HG02763 (cell line): ENCODE results near the gene PLK5.

Experiments
- ATAC-seq: cut with Tn5 transposase; IDR thresholded peaks from one replicate; pipeline ENCODE4 v1.9.1; 2021; ENCODE audit warnings: mild to moderate bottlenecking, moderate library complexity; ENCODE audit not compliant: unreplicated experiment

PLK5 gene

DNA sequence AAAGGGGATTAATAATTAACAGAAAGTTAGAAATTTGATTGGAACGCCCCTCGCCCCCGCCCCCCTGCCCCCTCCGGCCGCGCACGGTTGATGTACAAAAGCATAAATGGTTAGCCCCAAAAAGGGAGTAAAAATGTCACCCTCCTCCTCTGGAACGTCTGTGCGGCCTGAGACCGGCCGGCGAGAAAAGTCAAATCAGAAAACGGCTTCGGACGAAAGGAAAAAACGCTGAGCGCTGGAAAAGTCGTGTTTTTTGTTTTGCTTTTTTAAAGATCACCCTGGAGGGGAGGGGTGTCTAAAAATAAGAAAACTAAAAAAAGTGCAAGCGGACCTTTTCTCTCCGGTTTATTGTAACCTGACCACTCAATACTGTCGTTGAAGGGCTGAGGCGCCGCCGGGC is 31.1 kb downstream of the PLK5 start:
- no peak for ATAC-seq

DNA sequence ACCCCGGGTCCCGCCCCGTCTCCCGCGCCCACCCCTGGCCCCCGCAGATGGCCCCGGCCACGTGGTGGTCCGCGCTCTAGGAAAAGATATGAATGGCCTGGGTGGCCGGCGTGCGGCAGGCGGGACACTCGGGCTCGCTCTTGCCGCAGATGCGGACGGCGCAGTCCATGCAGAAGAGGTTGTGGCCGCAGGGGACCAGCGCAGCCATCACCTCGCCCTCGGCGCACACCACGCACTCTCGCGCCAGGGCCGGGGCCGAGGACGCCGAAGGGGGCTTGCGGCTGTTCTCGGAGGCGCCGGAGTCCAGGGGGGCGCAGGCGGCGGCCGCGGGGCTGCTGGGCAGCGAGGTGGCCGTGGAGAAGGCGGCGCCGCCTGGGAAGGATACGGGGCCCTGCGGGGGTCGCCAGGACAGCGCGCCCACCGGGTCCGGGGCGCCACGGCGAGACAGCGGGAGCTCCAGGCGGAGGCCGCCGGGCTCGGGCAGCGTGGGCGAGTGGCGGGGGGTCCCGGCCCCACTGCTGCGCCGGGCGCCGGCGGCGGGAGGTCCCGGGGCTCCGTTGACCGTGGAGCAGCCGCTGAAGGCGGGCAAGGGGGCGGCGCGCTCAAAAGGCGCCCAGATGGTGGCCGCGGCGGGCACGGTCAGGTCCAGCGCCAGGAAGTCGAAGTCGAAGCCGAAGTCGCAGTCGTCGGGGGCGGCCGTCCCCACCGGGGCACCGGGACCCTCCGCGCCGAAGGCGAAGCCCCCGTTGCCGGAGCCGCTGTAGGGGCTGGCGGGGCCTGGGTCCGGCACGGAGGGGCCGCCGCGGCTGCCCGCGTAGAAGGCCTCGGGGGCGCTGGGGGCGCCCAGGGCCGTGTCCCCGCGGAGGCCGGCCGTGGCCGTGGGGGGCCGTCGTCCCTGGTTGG is 31.9 kb downstream of the PLK5 start:
- no peak for ATAC-seq

GRCh38 chr19:1556390-1557070 is 32.7 kb downstream of the PLK5 start:
- ATAC-seq = no peak

GRCh38 chr19:1558552-1558951 is 34.7 kb downstream of the PLK5 start:
- ATAC-seq = no peak

DNA sequence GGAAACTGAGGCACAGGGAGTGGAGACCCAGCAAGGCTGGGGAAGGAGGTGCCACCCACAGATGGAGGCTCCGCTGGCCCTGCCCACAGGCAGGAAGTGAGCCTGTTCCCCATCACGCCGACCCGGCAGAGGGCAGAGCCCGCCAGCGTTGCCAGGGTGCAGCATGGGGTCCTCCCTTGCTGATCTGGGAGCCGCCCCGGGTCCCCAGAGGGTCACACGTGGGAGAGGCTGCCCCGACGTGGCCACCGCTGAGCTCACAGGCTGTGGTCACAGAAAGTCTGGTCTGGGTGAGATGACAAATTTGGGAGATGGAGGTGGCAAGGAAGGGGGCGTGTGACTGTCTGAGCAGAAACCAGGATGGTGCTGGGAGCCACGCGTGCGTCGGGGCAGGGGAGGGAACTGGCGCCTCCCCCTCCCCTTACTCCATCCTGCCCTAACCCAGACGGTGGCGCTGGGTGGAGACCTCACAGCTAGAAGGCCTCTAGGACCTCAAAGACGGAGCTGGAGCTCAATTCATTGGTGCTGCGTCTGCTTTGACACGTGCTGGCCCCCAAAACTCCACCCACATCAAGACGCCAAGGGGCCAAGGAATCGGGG is 36.5 kb downstream of the PLK5 start:
- ATAC-seq = no peak

DNA sequence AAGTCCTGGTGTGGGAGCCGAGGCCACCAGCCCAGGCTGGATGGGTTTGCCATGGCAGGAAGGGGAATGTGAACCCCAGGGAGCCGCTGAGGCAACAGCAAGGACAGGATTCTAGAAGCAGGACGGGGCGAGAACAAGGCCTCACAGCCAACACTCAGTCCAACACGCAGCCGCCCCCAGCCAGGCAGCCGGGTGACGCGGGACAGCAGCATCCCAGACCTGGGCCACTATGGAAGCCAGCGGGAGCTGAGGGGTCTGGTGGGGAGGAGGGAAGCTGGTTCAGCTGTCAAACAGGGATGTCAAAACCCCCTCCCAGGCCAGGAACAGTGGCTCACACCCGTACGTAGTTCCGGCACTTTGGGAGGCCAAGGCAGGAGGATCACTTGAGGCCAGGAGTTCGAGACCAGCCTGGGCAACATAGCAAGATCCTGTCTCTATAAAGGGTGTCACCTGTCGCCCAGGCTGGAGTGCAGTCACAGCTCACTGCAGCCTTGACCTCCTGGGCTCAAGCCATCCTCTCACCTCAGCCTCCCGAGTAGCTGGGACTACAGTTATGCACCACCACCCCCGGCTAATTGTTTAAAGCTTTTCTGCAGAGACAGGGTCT is 37.5 kb downstream of the PLK5 start:
- no peak for ATAC-seq

DNA sequence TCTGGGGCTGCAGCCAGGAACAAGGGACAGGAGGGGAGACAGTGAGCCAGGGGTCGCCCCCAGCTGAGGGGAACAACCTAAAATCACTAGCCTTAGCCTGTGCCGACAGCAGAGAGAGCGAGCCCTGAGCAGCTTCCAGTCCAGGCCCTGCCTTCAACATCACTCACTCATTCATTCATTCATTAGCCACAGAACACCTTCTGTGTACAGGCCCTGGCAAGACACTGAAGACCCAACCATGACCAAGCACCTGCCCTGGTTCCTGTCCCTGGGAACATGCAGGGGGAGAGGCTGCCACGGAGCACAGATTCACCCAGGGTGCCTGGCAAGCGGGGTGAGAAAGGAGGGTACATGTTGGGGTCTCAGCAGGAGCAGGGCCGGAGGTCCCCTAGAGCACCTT is 39.4 kb downstream of the PLK5 start:
- ATAC-seq = no peak

DNA sequence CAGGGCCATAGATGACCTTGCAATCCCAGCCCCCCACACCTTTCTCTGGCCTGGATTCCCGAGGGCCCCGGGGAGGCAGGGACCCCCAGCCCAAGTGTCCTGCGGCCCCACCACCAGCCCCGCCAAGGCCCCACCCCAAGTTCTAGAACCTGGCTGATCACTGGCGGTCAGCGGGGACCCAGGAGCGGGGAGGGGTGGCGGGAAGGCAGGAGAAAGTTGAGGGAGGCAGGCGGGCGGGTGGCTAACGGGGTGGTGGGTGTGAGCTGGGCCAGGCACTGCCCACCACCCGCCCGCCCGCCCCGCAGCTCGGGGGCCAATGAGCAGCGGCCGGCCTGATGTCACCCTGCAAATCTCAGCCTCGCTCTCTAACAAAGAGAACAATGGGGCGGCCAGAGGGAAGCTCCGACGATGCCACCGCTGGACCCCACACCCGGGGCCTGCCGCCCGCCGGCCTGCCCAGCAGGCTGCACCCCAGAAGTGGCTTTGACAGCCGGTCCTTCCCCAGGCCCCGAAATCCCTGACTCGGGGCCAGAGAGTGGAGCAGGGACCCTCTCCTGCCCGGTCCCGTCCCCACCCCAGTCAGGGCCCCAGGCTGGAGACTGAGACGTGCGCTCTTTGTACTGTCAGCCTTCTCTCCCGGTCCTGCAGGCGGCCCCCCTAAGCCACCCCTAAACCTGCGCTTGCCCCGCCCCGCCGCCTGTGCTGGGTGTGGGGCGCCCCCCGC is 42.7 kb downstream of the PLK5 start:
- no peak for ATAC-seq

DNA sequence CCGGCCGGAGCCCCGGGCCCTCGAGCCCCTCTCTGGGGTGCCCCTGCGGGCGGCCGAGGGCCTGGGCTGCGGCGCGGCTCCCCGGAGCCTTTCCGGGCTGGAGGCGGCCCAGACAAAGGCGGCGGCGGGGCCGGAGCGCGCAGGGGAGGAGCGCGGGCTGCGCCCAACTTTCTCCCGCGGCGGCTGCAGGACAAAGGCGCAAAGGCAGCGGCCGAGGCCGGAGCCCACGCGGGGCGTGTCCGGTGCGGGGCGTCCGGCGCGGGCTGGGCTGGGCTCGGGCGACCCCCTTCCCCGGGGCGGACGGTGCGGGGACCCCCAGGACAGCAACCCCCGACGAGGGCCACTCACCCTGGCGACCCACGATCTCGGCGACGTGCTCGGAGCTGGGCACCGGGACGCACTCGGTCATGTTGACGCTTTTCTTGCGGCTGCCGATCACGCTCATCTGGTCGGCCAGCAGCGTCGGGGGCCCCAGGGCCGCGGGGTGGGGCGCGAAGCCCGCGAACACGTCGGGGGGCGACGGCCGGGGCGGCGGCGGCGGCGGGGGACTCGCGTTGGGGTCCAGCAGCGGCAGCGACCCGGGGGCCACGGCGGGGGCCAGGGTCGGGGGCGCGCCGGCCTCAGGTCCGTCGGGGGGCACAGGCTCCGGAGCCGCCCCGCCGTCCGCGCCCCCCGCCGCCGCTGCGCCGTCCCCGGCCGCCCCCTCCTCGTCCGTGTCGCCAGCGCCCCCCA is 43.4 kb downstream of the PLK5 start:
- no peak for ATAC-seq

GRCh38 chr19:1567848-1568227 is 44.0 kb downstream of the PLK5 start:
- no peak for ATAC-seq

DNA sequence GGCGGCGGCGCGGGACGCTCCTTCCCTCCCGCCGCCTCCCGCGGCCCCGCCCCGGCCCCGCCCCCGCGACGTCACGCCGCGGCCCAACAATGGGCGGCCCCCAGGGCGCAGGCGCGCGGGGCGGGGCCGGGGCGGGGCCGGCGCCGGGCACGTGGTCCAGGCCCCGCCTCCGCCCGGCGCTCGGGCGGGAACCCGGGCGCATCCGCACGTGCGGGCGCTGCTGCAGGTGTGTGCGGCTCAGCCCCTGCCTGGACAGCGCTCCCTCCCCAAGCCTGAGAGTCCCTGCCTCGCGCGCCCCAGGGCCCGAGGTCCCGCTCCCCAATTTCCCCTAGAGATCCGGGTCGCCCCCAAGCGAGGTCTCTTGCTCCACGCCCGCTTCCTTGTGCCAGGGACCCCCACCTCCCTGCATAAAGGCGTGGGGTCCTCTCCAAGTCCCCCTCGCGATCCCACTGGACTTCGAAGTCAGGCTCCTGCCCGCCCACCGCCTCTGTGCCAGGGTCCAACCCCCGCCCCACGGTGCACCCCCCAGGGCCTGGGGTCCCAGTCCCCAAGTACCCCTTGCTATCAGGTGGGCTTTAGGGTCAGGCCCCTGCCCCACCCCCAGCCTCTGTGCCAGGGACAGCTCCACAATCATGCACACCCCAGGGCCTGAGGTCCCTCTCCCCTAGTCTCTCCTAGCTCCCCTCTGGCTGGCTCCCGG is 44.6 kb downstream of the PLK5 start, which contains the start of gene MEX3D:
TSS of gene MEX3D (minus strand) at position 6 of the 700 bp plus-strand sequence. CDS start 267 bp downstream, outside the sequence.
- ATAC-seq = peak; percentile 63

DNA sequence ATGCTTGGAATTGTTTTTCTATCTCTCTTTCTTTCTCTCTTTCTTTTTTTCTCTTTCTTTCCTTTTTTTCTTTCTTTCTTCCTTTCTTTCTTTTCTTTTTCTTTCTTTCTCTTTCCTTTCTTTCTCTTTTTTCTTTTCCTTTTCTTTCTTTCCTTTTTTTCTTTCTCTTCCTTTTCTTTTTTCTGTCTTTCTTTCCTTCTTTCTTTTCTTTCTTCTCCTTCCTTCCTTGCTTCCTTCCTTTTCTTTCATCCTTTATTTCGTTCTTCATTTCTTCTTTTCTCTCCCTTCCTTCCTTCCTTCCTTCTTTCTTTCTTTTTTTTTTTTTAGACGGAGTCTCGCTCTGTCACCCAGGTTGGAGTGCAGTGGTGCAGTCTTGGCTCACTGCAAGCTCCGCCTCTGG is 46.1 kb downstream of the PLK5 start:
- no peak for ATAC-seq

DNA sequence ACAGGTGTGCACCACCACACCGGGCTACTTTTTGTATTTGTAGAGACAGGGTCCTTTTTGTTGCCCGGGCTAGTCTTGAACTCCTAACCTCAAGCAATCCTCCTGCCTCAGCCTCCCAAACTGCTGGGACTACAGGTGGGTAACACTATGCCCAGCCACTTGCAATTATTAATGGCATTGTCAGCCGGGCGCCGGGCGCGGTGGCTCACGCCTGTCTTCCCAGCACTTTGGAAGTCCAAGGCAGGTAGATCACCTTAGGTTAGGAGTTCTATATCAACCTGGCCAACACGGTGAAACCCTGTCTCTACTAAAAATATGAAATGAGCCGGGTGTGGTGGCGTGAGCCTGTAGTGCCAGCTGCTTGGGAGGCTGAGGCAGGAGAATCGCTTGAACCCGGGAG is 47.0 kb downstream of the PLK5 start:
- ATAC-seq = no peak

DNA sequence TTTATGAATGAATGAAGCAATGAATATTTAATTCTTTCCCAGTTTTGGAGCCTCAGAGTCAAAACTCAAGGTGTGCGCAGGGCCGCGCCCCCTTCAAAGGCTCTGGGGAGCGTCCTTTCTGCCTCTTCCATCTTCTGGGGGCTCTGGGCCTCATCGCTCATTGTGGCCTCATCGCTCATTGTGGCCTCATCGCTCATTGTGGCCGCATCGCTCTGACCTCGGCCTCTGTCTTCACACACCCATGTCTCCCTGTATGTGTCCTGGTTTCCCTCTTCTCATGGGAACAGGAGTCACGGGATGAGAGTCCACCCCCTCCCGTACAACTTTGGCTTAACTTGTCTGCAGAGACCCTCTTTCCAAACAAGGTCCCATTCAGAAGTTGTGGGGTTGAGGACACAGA is 47.5 kb downstream of the PLK5 start:
- no peak for ATAC-seq

- no peak for ATAC-seq
Observed at GRCh38 chr19:1572795-1573194, 48.9 kb downstream of the PLK5 start.

DNA sequence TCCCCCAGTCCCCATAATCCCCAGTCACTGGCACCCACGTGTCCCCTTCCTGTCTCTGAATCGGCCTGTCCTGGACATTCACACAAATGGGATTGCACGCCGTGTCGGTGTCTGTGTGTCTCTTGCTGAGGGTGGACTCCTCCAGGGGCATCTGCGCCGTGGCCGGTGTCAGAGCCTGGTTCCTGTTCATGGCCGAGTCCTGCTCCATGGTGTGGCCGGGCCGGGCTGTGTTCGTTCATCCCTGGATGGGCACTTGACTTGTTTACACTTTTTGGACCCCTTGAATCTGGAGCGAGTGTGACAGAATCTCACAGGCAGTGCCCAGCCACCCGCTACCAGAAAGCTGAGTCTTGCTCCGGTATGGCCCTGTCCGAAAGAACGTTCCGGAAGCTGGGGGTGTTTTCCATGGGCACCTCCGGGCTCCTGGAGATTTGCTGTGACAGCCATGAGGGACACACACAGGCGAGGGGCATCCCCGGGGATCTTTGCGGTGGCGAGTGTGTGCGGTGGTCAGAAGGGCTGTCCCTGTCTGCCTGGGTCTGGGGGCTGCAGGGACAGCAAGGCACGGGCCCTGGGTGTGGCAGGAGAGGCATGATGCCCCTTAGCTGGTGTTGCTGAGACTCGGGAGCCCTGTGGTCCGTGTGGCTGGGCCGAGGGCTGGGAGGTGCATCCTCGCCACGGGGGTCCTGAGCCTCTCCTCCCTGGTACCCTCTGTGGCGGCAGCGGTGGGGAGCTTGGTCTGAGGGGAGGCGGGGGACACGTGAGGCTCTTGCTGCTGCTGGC is 50.7 kb downstream of the PLK5 start:
- no peak for ATAC-seq

DNA sequence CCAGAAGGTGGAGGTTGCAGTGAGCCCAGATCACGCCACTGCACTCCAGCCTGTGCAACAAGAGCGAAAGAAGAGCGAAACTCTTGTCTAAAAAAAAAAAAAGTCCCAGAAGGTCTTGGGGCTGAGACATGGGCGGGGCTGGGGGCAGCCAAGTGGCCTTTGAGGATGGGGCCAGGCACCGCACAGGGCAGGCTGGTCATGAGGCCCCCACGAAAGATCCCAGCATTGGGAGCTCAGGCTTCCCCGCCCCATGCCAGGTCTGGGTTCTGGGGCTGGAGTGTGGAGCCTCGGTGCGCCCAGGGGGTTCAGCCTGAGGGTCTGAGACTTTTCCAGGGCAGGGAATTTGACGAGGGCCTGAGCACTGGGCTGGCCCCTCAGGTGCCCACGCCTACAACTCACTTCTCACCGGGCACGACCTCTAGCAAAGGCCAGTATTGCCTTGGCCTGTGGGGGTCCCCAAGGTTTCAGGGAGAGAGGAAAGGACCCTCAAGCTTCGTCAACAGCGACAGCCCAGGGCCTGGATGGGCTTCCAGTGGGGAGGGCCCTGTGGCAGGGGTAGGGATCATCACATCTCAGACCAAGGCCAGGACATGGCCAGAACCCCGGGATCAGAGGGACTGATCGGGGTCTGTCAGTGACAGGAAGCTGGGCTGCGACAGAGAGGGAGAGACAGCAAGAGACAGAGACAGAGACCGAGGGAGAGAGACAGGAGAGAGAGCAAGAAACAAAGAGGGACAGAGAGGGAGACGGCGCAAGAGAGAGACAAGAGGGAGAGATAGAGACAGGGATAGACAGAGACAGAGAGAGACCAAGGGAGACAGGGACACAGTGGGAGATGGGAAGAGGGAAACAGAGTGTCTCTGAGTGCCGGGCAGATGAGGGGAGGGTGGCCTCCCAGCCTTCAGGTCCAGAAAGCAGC is 51.7 kb downstream of the PLK5 start:
- ATAC-seq = no peak
